ENCODE results near the gene CNTNAP2.

CNTNAP2 gene

GRCh38 chr7:147859033-147859432 lies 1742.4 kb downstream of the CNTNAP2 start:
- FAIRE-seq (no peak), DNase-seq (ENCODE audit: insufficient read length, low spot score) (no peak)
- TF ChIP-seq POLR2A (IDR thresholded peaks at IDR 0.05; ENCODE audit: low read depth, low read length) = no peak

DNA sequence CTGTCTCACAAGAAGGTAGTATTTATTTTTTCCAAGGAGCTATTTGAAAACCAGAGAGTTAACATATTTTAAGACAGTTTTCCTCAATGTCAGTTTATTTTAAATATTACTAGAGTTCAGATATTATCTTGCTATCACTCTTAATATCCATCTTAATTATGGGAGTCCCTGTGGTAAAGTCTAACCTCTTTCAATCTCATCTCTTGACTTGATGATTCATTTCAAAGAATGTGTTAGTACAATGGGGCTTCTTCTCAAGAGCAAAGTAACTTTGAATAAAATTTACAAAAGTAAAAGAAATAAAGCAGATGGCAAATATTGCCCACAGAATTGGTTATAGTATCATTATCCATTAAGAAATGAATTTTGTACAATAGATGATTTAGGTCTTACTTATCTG lies 1742.9 kb downstream of the CNTNAP2 start:
- TF ChIP-seq POU2F2 (IDR thresholded peaks at IDR 0.05; ENCODE audit: low read depth, low read length) = no peak
- no peak for TF ChIP-seq POLR2AphosphoS5 (IDR thresholded peaks at IDR 0.05; ENCODE audit: low read depth, low read length)
- TF ChIP-seq SPI1 (IDR thresholded peaks at IDR 0.05; ENCODE audit: low read depth, low read length) = no peak
- FAIRE-seq = no peak
- no peak for DNase-seq (ENCODE audit: insufficient read length, low spot score)

GRCh38 chr7:147861058-147861716 lies 1744.6 kb downstream of the CNTNAP2 start:
- FAIRE-seq = no peak
- DNase-seq (ENCODE audit: insufficient read length, low spot score) = no peak
- TF ChIP-seq TAF1 (IDR thresholded peaks at IDR 0.05; ENCODE audit: low read depth, low read length) = no peak
- TF ChIP-seq POLR2A (IDR thresholded peaks at IDR 0.05; ENCODE audit: low read depth, low read length) = no peak
- TF ChIP-seq POLR2AphosphoS5 (IDR thresholded peaks at IDR 0.05; ENCODE audit: low read depth, low read length) = no peak
- TF ChIP-seq POU2F2 (IDR thresholded peaks at IDR 0.05; ENCODE audit: low read depth, low read length) = no peak
- no peak for TF ChIP-seq SPI1 (IDR thresholded peaks at IDR 0.05; ENCODE audit: low read depth, low read length)
- TF ChIP-seq PAX5 (IDR thresholded peaks at IDR 0.05; ENCODE audit: insufficient read depth, low read length, severe bottlenecking) = no peak

GRCh38 chr7:147861945-147862344 lies 1745.3 kb downstream of the CNTNAP2 start:
- TF ChIP-seq SPI1 (IDR thresholded peaks at IDR 0.05; ENCODE audit: low read depth, low read length) (no peak), PAX5 (IDR thresholded peaks at IDR 0.05; ENCODE audit: insufficient read depth, low read length, severe bottlenecking) (no peak), POLR2AphosphoS5 (IDR thresholded peaks at IDR 0.05; ENCODE audit: low read depth, low read length) (no peak), POU2F2 (IDR thresholded peaks at IDR 0.05; ENCODE audit: low read depth, low read length) (no peak), POLR2A (IDR thresholded peaks at IDR 0.05; ENCODE audit: low read depth, low read length) (no peak), TAF1 (IDR thresholded peaks at IDR 0.05; ENCODE audit: low read depth, low read length) (no peak)
- FAIRE-seq (no peak), DNase-seq (ENCODE audit: insufficient read length, low spot score) (no peak)

DNA sequence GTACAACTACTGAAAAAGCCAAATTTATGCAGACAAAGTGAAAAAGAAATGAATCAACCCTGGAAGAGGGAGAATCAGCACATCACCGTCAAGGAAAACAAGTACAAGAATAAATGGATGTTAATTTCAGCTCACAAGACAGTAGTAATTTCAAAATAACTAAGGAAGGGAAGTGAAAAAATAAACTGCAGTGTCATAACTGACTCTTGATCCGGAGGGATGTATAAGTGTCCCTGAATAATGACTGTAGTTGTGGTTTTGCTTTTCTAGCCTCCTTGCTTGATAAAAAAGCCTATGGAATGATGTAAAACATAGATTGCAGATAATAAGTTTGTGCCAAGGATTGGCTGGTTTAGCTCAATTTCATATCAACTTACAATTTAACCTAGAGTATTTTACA lies 1752.9 kb downstream of the CNTNAP2 start:
- FAIRE-seq (no peak), DNase-seq (ENCODE audit: insufficient read length, low spot score) (no peak)
- TF ChIP-seq SPI1 (IDR thresholded peaks at IDR 0.05; ENCODE audit: low read depth, low read length) (no peak), TAF1 (IDR thresholded peaks at IDR 0.05; ENCODE audit: low read depth, low read length) (no peak), POLR2A (IDR thresholded peaks at IDR 0.05; ENCODE audit: low read depth, low read length) (no peak), POU2F2 (IDR thresholded peaks at IDR 0.05; ENCODE audit: low read depth, low read length) (no peak), PAX5 (IDR thresholded peaks at IDR 0.05; ENCODE audit: insufficient read depth, low read length, severe bottlenecking) (no peak), POLR2AphosphoS5 (IDR thresholded peaks at IDR 0.05; ENCODE audit: low read depth, low read length) (no peak)

- DNase-seq (ENCODE audit: insufficient read length, low spot score) (no peak), FAIRE-seq (no peak)
- TF ChIP-seq PAX5 (IDR thresholded peaks at IDR 0.05; ENCODE audit: insufficient read depth, low read length, severe bottlenecking) = no peak
- no peak for TF ChIP-seq POLR2A (IDR thresholded peaks at IDR 0.05; ENCODE audit: low read depth, low read length)
These were observed 1762.5 kb downstream of the CNTNAP2 start for GRCh38 chr7:147878912-147879661.

GRCh38 chr7:147885869-147886268 lies 1769.3 kb downstream of the CNTNAP2 start:
- no peak for TF ChIP-seq TAF1 (IDR thresholded peaks at IDR 0.05; ENCODE audit: low read depth, low read length)
- TF ChIP-seq SPI1 (IDR thresholded peaks at IDR 0.05; ENCODE audit: low read depth, low read length) = no peak
- no peak for TF ChIP-seq PAX5 (IDR thresholded peaks at IDR 0.05; ENCODE audit: insufficient read depth, low read length, severe bottlenecking)
- no peak for TF ChIP-seq POU2F2 (IDR thresholded peaks at IDR 0.05; ENCODE audit: low read depth, low read length)
- no peak for TF ChIP-seq POLR2A (IDR thresholded peaks at IDR 0.05; ENCODE audit: low read depth, low read length)
- TF ChIP-seq POLR2AphosphoS5 (IDR thresholded peaks at IDR 0.05; ENCODE audit: low read depth, low read length) = no peak
- DNase-seq (ENCODE audit: insufficient read length, low spot score) = no peak
- no peak for FAIRE-seq

DNA sequence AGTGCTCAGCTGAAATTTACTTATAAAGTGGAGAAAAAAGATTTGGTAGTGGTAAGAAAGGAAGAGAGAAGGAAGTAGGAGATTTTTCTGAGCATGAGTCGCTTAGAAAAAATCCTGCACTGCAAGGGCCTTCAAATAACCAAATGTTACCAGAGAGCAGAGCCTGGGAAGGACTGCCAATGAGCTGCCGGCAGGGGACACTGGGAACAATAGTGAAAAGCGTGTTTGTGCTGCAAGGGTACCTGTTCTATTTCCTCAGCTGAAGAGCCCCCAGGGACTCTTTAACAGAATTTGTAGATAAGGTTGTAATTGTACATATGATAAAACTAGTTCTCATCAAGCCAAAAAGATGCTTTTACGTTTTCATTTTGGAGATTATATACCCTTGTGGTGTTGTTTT lies 1777.7 kb downstream of the CNTNAP2 start:
- DNase-seq (ENCODE audit: insufficient read length, low spot score) = no peak
- no peak for FAIRE-seq
- TF ChIP-seq SPI1 (IDR thresholded peaks at IDR 0.05; ENCODE audit: low read depth, low read length) (no peak), TAF1 (IDR thresholded peaks at IDR 0.05; ENCODE audit: low read depth, low read length) (no peak), POLR2A (IDR thresholded peaks at IDR 0.05; ENCODE audit: low read depth, low read length) (no peak), PAX5 (IDR thresholded peaks at IDR 0.05; ENCODE audit: insufficient read depth, low read length, severe bottlenecking) (no peak), POLR2AphosphoS5 (IDR thresholded peaks at IDR 0.05; ENCODE audit: low read depth, low read length) (no peak), POU2F2 (IDR thresholded peaks at IDR 0.05; ENCODE audit: low read depth, low read length) (no peak)

GRCh38 chr7:147896121-147896520 lies 1779.5 kb downstream of the CNTNAP2 start:
- FAIRE-seq = no peak
- TF ChIP-seq POU2F2 (IDR thresholded peaks at IDR 0.05; ENCODE audit: low read depth, low read length) (no peak), PAX5 (IDR thresholded peaks at IDR 0.05; ENCODE audit: insufficient read depth, low read length, severe bottlenecking) (no peak), TAF1 (IDR thresholded peaks at IDR 0.05; ENCODE audit: low read depth, low read length) (no peak), SPI1 (IDR thresholded peaks at IDR 0.05; ENCODE audit: low read depth, low read length) (no peak), POLR2A (IDR thresholded peaks at IDR 0.05; ENCODE audit: low read depth, low read length) (no peak), POLR2AphosphoS5 (IDR thresholded peaks at IDR 0.05; ENCODE audit: low read depth, low read length) (no peak)
- no peak for DNase-seq (ENCODE audit: insufficient read length, low spot score)
